Activated naive CD8-positive, alpha-beta T cell treated with anti-CD3 and anti-CD28 coated beads, Interleukin-2, amount 10 ng/mL, durations not matched to agents 7 days and 5 days (primary cell): ENCODE results near the gene TEX35. TPM values are rescaled to one million over a fixed set of nuclear protein-coding genes. Genes with fewer than 3 reads are reported as not detected.

ENCODE experiments used
- ATAC-seq: fragments of 150-1000 bp; cut with Tn5 transposase; one replicate; pipeline ENCODE4 v1.10.0; 2021; ENCODE audit warnings: low read depth, moderate library complexity
- POLR2A ChIA-PET: fragments of 350-600 bp; sonication (Branson Sonifier 250); formaldehyde crosslinking; loops from one replicate; lab custom pipeline; 2021; ENCODE audit warnings: antibody characterized with exemption; lab: Charles Lee
- DNase-seq: peaks from one replicate; pipeline ENCODE4 v3.0.0; 2021
- H3K27ac Mint-ChIP-seq: one replicate; pipeline ENCODE4 v1.8.0; 2022; ENCODE audit warnings: mild to moderate bottlenecking, mixed read lengths
- H3K27me3 Mint-ChIP-seq: one replicate; pipeline ENCODE4 v1.8.0; 2022; ENCODE audit warnings: mild to moderate bottlenecking, moderate library complexity, mixed read lengths
- H3K36me3 Mint-ChIP-seq: one replicate; pipeline ENCODE4 v1.8.0; 2021; ENCODE audit warnings: mild to moderate bottlenecking, mixed read lengths
- H3K4me1 Mint-ChIP-seq: one replicate; pipeline ENCODE4 v1.8.0; 2021; ENCODE audit warnings: mixed read lengths
- H3K4me3 Mint-ChIP-seq: one replicate; pipeline ENCODE4 v1.8.0; 2022; ENCODE audit warnings: mild to moderate bottlenecking, moderate library complexity, mixed read lengths
- H3K9me3 Mint-ChIP-seq: one replicate; pipeline ENCODE4 v1.8.0; 2021; ENCODE audit warnings: mixed read lengths
- total RNA-seq, 2 experiments: library from RNA; stranded (reverse); gene quantifications; one replicate each; pipeline ENCODE4 v1.2.3, GENCODE V29; 2021

Gene TEX35
- total RNA-seq, 2 experiments from 2014 or later, result not detected

DNA sequence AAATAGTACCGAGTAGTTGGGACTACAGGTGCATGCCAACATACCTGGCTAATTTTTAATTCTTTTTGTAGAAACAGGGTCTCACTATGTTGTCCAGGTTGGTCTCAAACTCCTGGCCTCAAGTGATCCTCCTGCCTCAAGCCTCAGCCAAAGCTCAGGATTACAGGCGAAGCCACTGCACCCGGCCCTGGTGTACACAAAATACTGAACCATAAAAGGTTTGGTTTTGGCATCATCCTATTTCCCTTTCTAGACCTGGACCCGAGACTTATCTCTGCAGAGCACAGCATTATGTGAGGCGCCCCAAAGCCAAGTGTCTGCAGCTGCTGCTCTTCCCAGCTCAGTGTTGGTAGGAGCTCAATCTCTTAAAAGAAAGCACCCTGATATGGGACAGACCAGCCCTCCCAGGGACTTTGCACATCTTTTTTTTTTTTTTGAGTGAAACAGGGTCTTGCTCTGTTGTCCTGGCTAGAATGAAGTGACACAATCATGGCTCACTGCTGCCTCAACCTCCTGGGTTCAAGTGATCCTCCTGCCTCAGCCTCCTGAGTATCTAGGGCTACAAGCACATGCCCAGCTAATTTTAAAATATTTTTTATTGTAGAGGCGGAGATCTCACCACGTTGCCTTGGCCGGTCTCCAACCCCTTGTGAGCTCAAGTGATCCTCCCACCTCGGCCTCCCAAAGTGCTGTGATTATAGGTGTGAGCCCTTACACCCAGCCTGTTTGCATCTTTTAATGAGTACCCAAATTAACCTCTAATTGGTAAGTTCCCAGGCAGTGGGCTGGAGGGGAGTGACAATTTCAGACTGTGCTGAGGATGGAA lies 20.4 kb downstream of the TEX35 start:
- no peaks in the 10 kb centered on the region for H3K36me3 Mint-ChIP-seq

DNA sequence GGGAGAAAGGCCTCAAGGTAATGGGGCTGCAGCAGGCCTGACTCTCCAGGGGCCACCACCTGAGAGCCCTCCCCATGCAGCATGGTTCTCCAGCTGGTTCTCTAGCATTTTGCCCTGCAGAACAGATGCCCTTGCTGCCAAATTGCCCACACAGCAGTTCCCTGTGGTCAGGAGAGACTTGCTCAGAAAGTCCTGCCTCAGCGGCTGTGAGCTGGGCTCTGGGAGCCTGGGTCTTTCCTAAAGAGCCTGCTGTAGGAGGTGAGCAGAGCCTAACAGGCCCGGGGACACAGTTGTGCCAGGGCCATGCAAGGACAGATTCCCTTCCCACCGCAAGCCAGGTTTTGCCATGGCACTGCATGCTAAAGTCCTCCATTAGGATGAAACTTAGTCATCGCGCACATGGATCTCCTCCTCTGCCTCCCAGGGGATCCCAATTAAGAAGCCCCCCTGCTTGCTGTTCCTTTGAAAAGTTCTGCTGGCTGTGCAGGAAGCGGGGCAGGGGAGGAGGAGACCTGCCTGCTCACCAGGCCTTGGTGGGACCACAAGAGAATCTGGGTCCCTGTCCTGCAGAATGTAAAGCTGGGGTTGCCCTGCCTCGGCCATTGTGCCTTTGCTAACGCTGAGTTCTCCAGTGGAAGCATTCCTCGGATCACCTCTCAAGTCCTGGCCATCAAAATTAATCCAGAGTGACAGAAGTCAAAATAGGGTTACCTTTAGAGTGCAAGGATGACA lies 21.4 kb downstream of the TEX35 start:
- Mint-ChIP-seq H3K4me1 (no peaks in the 10 kb centered on the region), H3K9me3 (no peaks in the 10 kb centered on the region), H3K36me3 (no peaks in the 10 kb centered on the region), H3K27me3 (no peaks in the 10 kb centered on the region), H3K27ac (no peak overlapping the region), H3K4me3 (no peak overlapping the region)
- POLR2A ChIA-PET, result no interaction called here
- DNase-seq, result no peak
- ATAC-seq, result no peak

More for the DNA sequence above, 20.4 kb downstream of the TEX35 start:
- POLR2A ChIA-PET, result interaction anchor here (1.2 kb wide), 1 partner anchor 9 kb away, joined by 5 read pairs; no protein-coding TSS in a partner anchor
- H3K4me1 Mint-ChIP-seq, result no peaks in the 10 kb centered on the region
- H3K27ac Mint-ChIP-seq, result no peak overlapping the region
- no peaks in the 10 kb centered on the region for H3K9me3 Mint-ChIP-seq
- no peaks in the 10 kb centered on the region for H3K27me3 Mint-ChIP-seq
- ATAC-seq, result no peak
- no peak overlapping the region for H3K4me3 Mint-ChIP-seq
- no peak for DNase-seq

DNA sequence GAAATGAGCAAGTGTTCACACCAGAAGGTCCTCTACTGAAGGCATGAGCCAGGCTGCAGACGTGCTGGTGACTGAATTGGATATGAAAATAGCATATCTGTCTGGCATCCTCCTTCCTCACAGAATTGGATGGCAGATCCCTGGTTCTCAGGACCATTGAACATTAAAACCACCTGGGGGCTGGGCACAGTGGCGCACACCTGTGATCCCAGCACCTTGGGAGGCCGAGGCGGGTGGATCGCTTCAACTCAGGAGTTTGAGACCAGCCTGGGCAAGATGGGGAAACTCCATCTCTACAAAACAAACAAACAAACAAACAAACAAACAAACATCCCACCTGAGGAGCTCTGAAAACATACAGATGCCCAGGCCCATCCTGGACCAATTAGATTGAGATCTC lies 23.4 kb downstream of the TEX35 start:
- Mint-ChIP-seq H3K27ac (no peak overlapping the region), H3K4me3 (no peak overlapping the region), H3K9me3 (no peaks in the 10 kb centered on the region), H3K36me3 (no peaks in the 10 kb centered on the region), H3K27me3 (no peaks in the 10 kb centered on the region), H3K4me1 (no peaks in the 10 kb centered on the region)
- DNase-seq, result no peak
- POLR2A ChIA-PET, result no interaction called here
- no peak for ATAC-seq

DNA sequence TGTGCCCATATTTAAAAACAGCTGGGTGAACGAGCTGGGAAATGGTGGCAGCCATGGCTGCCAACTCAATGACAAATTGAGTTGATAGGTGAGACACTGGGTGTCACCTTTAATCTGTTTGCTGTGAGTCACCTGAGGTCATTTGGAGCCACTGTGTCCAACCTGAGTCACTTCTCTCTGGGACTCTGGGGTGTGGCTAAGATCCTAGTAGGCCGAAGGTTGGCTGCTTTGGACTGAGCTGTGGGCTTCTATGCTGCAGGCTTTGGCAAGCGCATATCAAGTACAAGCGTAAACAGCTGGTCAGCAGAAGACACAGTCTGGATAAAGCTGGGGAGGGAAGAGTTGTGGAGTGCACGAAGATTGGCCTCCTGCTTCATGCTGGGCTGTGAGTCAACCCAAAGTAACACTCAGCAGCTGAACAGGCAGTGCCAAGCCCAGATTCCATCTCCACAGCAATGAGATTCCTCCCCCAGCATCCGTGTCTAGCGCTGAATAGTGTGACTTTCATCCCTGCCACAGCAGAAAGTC lies 24.0 kb downstream of the TEX35 start:
- Mint-ChIP-seq H3K9me3 (no peaks in the 10 kb centered on the region), H3K4me1 (peaks cover 2% of the 10 kb centered on the region), H3K36me3 (no peaks in the 10 kb centered on the region), H3K27ac (no peak overlapping the region), H3K4me3 (no peak overlapping the region), H3K27me3 (no peaks in the 10 kb centered on the region)
- DNase-seq (no peak), ATAC-seq (no peak)
- POLR2A ChIA-PET, result no interaction called here

DNA sequence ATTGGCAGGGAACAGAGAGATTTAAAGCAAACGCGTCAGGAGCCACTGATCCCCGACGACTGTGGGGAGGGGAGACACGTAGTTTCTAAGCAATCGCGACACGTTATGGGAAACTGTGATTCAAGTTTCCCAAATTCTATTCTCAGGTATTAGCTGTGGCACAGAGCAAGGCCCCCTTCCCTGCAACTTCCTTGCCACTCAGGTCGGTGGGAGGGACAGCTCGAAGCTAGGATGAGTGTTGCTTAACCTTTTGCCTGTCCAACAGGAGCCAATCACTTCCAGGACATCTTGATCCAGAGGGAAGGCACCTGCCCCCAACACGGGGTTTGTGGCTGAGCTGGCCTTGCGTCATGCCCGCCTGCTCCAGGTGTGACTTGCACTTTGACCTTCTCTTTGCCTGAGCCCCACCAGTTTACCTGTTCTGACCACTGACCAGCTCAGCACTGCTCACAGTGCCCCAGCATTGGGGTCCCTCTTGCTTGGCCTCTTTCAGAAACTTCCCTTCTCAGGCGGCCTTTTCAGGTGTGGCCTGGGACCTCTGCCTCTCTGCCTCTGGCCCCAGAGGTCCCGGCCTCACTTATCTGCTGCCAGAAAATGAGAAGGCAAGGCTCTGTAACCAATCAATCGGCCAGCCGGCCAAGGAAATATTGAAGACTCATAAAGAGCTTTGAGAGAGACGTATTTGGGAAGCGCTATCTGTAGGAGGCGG lies 24.6 kb downstream of the TEX35 start:
- Mint-ChIP-seq H3K9me3 (no peaks in the 10 kb centered on the region), H3K27me3 (no peaks in the 10 kb centered on the region), H3K36me3 (no peaks in the 10 kb centered on the region)

DNA sequence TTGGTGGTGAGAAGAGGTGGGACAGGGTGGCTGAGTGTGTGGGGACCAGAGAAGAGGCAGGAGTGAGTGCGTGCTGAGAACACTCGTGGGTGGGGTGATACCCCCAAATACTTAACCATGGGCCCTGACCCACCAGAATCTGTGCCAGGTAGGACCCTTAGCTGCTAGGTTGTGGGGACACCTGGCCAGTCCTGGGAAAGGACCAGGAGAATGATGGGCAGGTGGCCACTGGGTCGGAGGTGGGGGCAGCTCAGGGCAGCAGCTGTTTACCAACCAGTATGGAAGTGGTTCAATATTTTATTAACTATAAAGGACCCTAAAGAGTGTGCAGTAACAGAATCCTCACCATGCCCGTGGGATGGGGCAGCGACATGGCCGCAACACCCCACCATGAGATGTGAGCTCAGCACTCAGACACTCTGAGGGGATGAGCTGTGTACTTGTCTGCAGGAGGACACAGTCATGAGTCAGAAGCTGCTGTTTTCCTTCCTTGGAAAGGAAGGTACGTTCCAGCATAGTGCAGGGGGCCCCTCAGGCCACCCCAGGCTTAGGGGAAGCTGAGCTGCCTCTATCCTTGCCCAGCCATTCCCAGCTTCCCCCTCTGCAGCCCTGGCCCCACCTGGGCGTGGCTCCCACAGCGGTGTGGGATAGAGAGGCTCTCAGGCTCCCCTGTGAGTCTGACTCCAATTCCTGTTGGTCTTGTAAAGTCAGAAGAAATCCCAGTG lies 25.4 kb downstream of the TEX35 start:
- no peaks in the 10 kb centered on the region for H3K27me3 Mint-ChIP-seq

More for the DNA sequence above, 24.6 kb downstream of the TEX35 start:
- Mint-ChIP-seq H3K27ac (no peak overlapping the region), H3K4me3 (no peak overlapping the region), H3K4me1 (peaks cover 2% of the 10 kb centered on the region)
- ATAC-seq (no peak), DNase-seq (no peak)
- POLR2A ChIA-PET, result no interaction called here

DNA sequence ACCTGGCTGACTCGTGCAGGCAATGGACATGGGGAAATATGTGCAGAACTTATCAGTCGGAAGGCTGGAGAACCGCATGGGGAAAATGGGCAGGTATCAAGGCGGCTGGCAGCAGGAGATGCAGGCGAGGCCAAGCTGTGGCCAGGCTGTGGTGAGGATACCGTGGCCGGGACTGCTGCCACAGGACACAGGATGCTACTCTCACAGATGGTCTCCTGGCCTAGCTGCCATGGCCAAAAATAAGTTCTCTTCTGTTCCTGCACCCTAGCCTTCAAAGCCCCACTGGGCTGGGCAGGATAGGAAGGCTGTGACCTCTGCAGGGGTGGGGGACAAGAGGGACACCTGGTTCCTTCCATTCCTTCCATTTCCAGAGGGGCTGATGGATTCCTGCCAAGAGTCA lies 26.4 kb downstream of the TEX35 start:
- DNase-seq (no peak), ATAC-seq (no peak)
- no peak overlapping the region for H3K27ac Mint-ChIP-seq
- H3K4me3 Mint-ChIP-seq, result no peak overlapping the region
- H3K9me3 Mint-ChIP-seq, result no peaks in the 10 kb centered on the region
- H3K36me3 Mint-ChIP-seq, result no peaks in the 10 kb centered on the region
- peaks cover 5% of the 10 kb centered on the region for H3K4me1 Mint-ChIP-seq
- no peaks in the 10 kb centered on the region for H3K27me3 Mint-ChIP-seq
- POLR2A ChIA-PET, result no interaction called here

More for the DNA sequence above, 25.4 kb downstream of the TEX35 start:
- Mint-ChIP-seq H3K36me3 (no peaks in the 10 kb centered on the region), H3K27ac (no peak overlapping the region), H3K4me1 (peaks cover 5% of the 10 kb centered on the region), H3K9me3 (no peaks in the 10 kb centered on the region), H3K4me3 (no peak overlapping the region)
- POLR2A ChIA-PET, result no interaction called here
- no peak for ATAC-seq
- DNase-seq, result no peak

DNA sequence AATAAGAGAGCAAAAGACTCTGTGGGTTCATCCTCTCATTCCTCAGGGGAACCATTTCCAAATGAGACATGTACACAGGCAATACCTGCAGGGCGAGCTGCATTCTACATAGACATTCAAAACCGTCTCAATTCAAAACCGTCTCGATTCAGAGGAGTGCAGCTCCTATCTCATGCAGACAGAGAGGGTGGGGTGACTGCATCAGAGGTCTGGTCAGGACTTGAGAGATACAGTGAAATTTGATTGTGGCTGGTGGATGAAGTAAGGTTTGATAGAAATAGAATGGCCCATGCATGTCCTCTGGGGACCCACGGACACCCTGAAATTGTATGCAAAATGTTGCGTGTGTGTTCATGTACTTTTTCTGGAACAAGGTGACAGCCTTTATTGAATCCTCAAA lies 27.3 kb downstream of the TEX35 start:
- H3K4me1 Mint-ChIP-seq, result peaks cover 5% of the 10 kb centered on the region
- DNase-seq (no peak), ATAC-seq (no peak)
- H3K27ac Mint-ChIP-seq, result no peak overlapping the region
- POLR2A ChIA-PET, result no interaction called here
- H3K9me3 Mint-ChIP-seq, result no peaks in the 10 kb centered on the region
- H3K27me3 Mint-ChIP-seq, result no peaks in the 10 kb centered on the region
- H3K36me3 Mint-ChIP-seq, result no peaks in the 10 kb centered on the region
- H3K4me3 Mint-ChIP-seq, result no peak overlapping the region

DNA sequence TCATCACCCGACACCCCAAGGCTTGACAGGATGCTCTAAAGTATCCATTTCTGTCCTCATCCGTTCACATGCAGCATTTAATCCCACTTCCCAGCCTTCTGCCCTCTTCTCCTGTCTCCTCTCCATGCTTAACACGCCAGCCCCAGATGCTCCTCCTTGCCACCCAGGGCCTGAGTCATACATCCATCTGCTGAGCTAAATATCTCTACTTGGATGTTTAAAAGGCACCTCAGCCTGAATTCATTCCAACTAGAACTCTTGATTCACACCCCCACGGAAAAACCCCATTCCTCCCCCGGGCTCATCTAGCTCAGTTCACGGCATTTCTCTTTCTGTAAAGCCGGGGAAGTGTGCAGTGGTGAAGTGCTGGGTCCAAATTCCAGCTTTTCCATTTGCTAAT lies 27.7 kb downstream of the TEX35 start:
- no peak overlapping the region for H3K4me3 Mint-ChIP-seq
- H3K4me1 Mint-ChIP-seq, result peaks cover 5% of the 10 kb centered on the region
- no peak for DNase-seq
- no peak for ATAC-seq
- no peaks in the 10 kb centered on the region for H3K27me3 Mint-ChIP-seq
- no peaks in the 10 kb centered on the region for H3K9me3 Mint-ChIP-seq
- POLR2A ChIA-PET, result no interaction called here
- no peaks in the 10 kb centered on the region for H3K36me3 Mint-ChIP-seq
- H3K27ac Mint-ChIP-seq, result no peak overlapping the region

DNA sequence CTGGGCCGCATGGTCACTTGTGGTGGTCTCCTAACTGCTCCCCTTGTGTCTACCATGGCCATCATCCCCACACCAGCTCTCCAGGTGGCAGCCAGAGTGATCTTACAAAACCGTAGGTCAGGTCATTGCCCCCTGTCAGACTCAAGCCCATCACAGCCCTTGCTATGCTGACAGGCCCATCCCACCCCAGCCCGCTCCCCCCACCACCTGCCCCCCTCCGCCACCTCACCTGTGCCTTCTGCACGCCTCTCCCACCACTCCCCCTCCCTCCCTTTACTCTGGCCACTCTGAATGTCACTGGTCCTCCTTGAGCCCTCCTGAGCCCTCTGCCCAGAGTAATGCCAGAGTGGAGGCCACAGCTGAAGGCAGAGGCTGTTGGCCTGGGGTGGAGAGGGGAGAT lies 28.5 kb downstream of the TEX35 start:
- Mint-ChIP-seq H3K27me3 (no peaks in the 10 kb centered on the region), H3K4me1 (peaks cover 5% of the 10 kb centered on the region), H3K9me3 (no peaks in the 10 kb centered on the region), H3K4me3 (peak overlapping the region; percentile 90), H3K27ac (peak overlapping the region; percentile 87), H3K36me3 (no peaks in the 10 kb centered on the region)
- DNase-seq (no peak), ATAC-seq (no peak)
- POLR2A ChIA-PET, result no interaction called here

DNA sequence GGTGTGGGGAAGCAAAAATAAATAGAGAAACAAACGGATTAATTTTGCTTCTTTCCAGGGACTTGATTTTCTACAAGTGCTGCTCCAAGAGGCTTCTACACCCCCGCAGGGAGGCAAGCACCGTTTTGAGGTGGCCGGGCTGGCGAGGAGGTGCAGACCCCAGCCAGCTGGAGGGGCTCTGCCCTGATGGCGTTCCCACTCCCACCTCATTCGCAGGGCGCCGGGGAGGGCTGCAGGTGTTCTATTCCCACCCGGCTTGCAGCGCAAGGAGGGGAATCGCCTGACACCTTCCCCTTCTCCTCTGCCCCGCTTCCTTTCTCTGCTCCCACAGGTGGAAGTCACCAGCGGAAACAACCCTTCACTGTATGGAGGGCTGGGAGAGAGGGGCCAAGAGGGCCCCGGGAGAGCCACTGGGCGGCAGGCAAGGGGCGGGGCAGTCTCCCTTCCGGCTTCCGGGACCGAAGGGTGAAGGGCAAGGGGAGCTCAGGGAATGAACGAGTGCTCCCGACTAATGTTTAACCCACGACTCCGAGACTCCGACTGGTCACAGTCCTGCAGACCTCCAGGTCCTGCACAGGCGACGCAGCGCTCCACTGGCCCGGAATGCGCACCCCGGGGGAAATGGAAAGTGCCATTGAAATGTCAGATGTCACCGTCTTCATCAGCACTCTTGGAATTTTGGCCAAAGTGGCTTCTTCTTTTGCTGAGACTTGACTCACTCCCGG lies 29.1 kb downstream of the TEX35 start:
- H3K9me3 Mint-ChIP-seq, result no peaks in the 10 kb centered on the region
- H3K4me3 Mint-ChIP-seq, result peak overlapping the region; percentile 90
- H3K36me3 Mint-ChIP-seq, result no peaks in the 10 kb centered on the region

More for the DNA sequence above, 29.1 kb downstream of the TEX35 start:
- POLR2A ChIA-PET, result interaction anchor here (0.7 to 1.3 kb wide), 3 partner anchors 9 to 462 kb away, joined by 3 to 5 read pairs (median 3); partner anchors contain the start of gene RALGPS2
- Mint-ChIP-seq H3K27me3 (no peaks in the 10 kb centered on the region), H3K27ac (peak overlapping the region; percentile 87), H3K4me1 (peaks cover 5% of the 10 kb centered on the region)
- ATAC-seq (peak; percentile 70), DNase-seq (peak; percentile 70)
